Measurements from ENCODE around the gene MAPK1IP1L.

MAPK1IP1L gene

DNA sequence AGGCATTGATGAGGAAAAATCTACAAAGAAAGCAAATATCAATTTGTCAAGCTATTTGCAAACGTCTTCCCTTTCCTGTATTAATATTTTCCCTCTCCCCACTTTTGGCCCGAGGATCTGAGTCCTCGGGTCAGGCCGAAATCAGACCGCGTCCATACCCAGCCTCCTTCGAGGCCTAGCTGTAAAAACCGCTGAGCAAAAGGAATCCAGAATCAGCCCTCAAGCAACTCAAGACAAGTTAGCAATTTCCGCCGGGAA lies 353 bp upstream of the MAPK1IP1L start:
- Histone ChIP-seq H3K27ac (ENCODE audit: low read depth, low read length) (peak overlapping the region; percentile 81; the same call in 1 of the 2 replicates), H3K36me3 (ENCODE audit: control insufficient read depth, low read length) (peaks cover 42% of the 10 kb centered on the region), H3K4me1 (ENCODE audit: control insufficient read depth, low read length) (peaks cover 21% of the 10 kb centered on the region), H3F3A (ENCODE audit: control insufficient read depth, insufficient read depth) (peaks cover 25% of the 10 kb centered on the region), H3K9me3 (ENCODE audit: control insufficient read depth, insufficient read depth, low read length) (no peaks in the 10 kb centered on the region), H3K79me2 (ENCODE audit: control insufficient read depth, low read length) (peaks cover 46% of the 10 kb centered on the region), H3K27me3 (ENCODE audit: control insufficient read depth, low read length) (no peaks in the 10 kb centered on the region), H3K4me2 (ENCODE audit: low read length) (peak overlapping the region; percentile 72), H3K9me2 (replicated peaks; ENCODE audit: control insufficient read depth, low read length) (no peaks in the 10 kb centered on the region), H3K4me3 (ENCODE audit: low read length) (peak overlapping the region; percentile 98), H4K20me1 (ENCODE audit: control insufficient read depth, insufficient read depth, low read depth, low read length) (peaks cover 21% of the 10 kb centered on the region)
- TF ChIP-seq, protein P1, sequence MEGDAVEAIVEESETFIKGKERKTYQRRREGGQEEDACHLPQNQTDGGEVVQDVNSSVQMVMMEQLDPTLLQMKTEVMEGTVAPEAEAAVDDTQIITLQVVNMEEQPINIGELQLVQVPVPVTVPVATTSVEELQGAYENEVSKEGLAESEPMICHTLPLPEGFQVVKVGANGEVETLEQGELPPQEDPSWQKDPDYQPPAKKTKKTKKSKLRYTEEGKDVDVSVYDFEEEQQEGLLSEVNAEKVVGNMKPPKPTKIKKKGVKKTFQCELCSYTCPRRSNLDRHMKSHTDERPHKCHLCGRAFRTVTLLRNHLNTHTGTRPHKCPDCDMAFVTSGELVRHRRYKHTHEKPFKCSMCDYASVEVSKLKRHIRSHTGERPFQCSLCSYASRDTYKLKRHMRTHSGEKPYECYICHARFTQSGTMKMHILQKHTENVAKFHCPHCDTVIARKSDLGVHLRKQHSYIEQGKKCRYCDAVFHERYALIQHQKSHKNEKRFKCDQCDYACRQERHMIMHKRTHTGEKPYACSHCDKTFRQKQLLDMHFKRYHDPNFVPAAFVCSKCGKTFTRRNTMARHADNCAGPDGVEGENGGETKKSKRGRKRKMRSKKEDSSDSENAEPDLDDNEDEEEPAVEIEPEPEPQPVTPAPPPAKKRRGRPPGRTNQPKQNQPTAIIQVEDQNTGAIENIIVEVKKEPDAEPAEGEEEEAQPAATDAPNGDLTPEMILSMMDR (IDR thresholded peaks at IDR 0.05; ENCODE audit: low read depth, low read length, poor library complexity, severe bottlenecking): no peak
- TF ChIP-seq EZH2phosphoT487 (IDR thresholded peaks at IDR 0.05; ENCODE audit: borderline replicate concordance, low read length): no peak

GRCh38 chr14:55052269-55052930 lies 953 bp downstream of the MAPK1IP1L start:
- H3K27ac ChIP-seq (ENCODE audit: low read depth, low read length): peak overlapping the region; percentile 81
- peaks cover 46% of the 10 kb centered on the region for H3K36me3 ChIP-seq (ENCODE audit: control insufficient read depth, low read length)
- H3F3A ChIP-seq (ENCODE audit: control insufficient read depth, insufficient read depth): peaks cover 19% of the 10 kb centered on the region
- H3K4me1 ChIP-seq (ENCODE audit: control insufficient read depth, low read length): peaks cover 21% of the 10 kb centered on the region
- no peaks in the 10 kb centered on the region for H3K27me3 ChIP-seq (ENCODE audit: control insufficient read depth, low read length)
- H3K79me2 ChIP-seq (ENCODE audit: control insufficient read depth, low read length): peaks cover 59% of the 10 kb centered on the region
- no peaks in the 10 kb centered on the region for H3K9me3 ChIP-seq (ENCODE audit: control insufficient read depth, insufficient read depth, low read length)
- peak overlapping the region; percentile 98 for H3K4me3 ChIP-seq (ENCODE audit: low read length)
- TF ChIP-seq, protein P1 (IDR thresholded peaks at IDR 0.05; ENCODE audit: low read depth, low read length, poor library complexity, severe bottlenecking): no peak
- TF ChIP-seq EZH2phosphoT487 (IDR thresholded peaks at IDR 0.05; ENCODE audit: borderline replicate concordance, low read length): no peak
- H3K4me2 ChIP-seq (ENCODE audit: low read length): peak overlapping the region; percentile 72
- no peaks in the 10 kb centered on the region for H3K9me2 ChIP-seq (replicated peaks; ENCODE audit: control insufficient read depth, low read length)
- H4K20me1 ChIP-seq (ENCODE audit: control insufficient read depth, insufficient read depth, low read depth, low read length): peaks cover 25% of the 10 kb centered on the region

DNA sequence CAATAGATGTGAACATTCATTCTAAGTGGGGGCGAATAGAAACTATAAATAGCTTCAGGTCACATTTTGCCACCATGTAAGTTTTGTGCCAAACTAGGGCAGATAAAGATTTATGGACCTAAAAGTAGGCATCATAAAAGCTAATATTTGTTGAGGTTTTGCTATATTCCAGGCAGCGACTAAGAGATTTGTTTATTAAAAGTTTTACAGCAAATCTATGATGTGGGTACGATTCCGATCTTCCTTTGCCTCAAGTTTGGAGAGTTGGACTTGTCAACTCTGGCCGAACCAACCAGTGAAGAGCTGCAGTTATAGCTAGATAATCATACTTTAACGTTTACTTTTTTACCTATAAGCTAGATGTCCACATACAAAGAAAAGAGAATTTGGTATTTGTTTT lies 1.6 kb downstream of the MAPK1IP1L start:
- Histone ChIP-seq H3K4me3 (ENCODE audit: low read length) (peak overlapping the region; percentile 98), H3K4me1 (ENCODE audit: control insufficient read depth, low read length) (peaks cover 21% of the 10 kb centered on the region), H3K36me3 (ENCODE audit: control insufficient read depth, low read length) (peaks cover 49% of the 10 kb centered on the region), H3K27ac (ENCODE audit: low read depth, low read length) (no peak overlapping the region), H3F3A (ENCODE audit: control insufficient read depth, insufficient read depth) (peaks cover 15% of the 10 kb centered on the region), H3K79me2 (ENCODE audit: control insufficient read depth, low read length) (peaks cover 66% of the 10 kb centered on the region), H3K9me2 (replicated peaks; ENCODE audit: control insufficient read depth, low read length) (no peaks in the 10 kb centered on the region), H3K27me3 (ENCODE audit: control insufficient read depth, low read length) (no peaks in the 10 kb centered on the region), H4K20me1 (ENCODE audit: control insufficient read depth, insufficient read depth, low read depth, low read length) (peaks cover 27% of the 10 kb centered on the region), H3K9me3 (ENCODE audit: control insufficient read depth, insufficient read depth, low read length) (no peaks in the 10 kb centered on the region), H3K4me2 (ENCODE audit: low read length) (peak overlapping the region; percentile 72)
- TF ChIP-seq, protein P1 (IDR thresholded peaks at IDR 0.05; ENCODE audit: low read depth, low read length, poor library complexity, severe bottlenecking): no peak
- TF ChIP-seq EZH2phosphoT487 (IDR thresholded peaks at IDR 0.05; ENCODE audit: borderline replicate concordance, low read length): no peak
